A549 (cell line): Measurements from ENCODE around the gene MEIKIN.

Experiments used
- CEBPB ChIP-seq, 2 experiments: fragments of >200 bp in 1 of 2; sonication (Bioruptor Twin) in 1 of 2; formaldehyde crosslinking in 1 of 2; IDR thresholded peaks; 2 replicates each; pipeline ENCODE4 v1.6.1; 2012 to 2016
- KDM1A ChIP-seq: fragments of 200-600 bp; sonication (generic); IDR thresholded peaks from 2 replicates; pipeline ENCODE4 v1.6.1; 2016; ENCODE audit warnings: low read depth, mild to moderate bottlenecking
- KDM5A ChIP-seq: fragments of 200-600 bp; sonication (generic); IDR thresholded peaks from 2 replicates; pipeline ENCODE4 v1.6.1; 2016; ENCODE audit warnings: antibody characterized with exemption, mild to moderate bottlenecking
- MYC ChIP-seq: IDR thresholded peaks from 2 replicates; pipeline ENCODE4 v1.6.1; 2012; ENCODE audit warnings: mild to moderate bottlenecking, inconsistent platforms, low read length, improper control_type of control experiment, borderline replicate concordance
- NFE2L2 ChIP-seq: fragments of 150-350 bp; conservative IDR thresholded peaks from 2 replicates; pipeline ENCODE4 v1.6.1; 2014; ENCODE audit warnings: low read length
- POLR2A ChIP-seq: IDR thresholded peaks from 2 replicates; pipeline ENCODE4 v1.6.1; 2012; ENCODE audit warnings: mild to moderate bottlenecking, low read length
- POLR2AphosphoS2 ChIP-seq: conservative IDR thresholded peaks from 2 replicates; pipeline ENCODE4 v1.6.1; 2012; ENCODE audit warnings: low read length, improper control_type of control experiment, inconsistent platforms
- RCOR1 ChIP-seq: fragments of 150-350 bp; IDR thresholded peaks from 2 replicates; pipeline ENCODE4 v1.6.1; 2014; ENCODE audit warnings: antibody characterized with exemption, low read length, low read depth
- ZNF302 ChIP-seq: fragments of 250-450 bp; sonication (Bioruptor Pico); IDR thresholded peaks from 2 replicates; pipeline ENCODE4 v1.9.0; 2021; ENCODE audit warnings: inconsistent platforms, mild to moderate bottlenecking, moderate library complexity
- TF ChIP-seq, protein P1 (sequence below): fragments of >200 bp; sonication (Bioruptor Twin); formaldehyde crosslinking; IDR thresholded peaks from 3 replicates; pipeline ENCODE4 v1.5.1; 2016
- TF ChIP-seq, protein P2 (sequence below): fragments of 450-650 bp; IDR thresholded peaks from 2 replicates; pipeline ENCODE4 v1.6.1; 2014; ENCODE audit warnings: antibody characterized with exemption
- TF ChIP-seq, protein P3 (sequence below): IDR thresholded peaks from 2 replicates; pipeline ENCODE4 v1.6.1; 2012
- TF ChIP-seq, protein P4 (sequence below): fragments of 200-600 bp; sonication (generic); IDR thresholded peaks from 2 replicates; pipeline ENCODE4 v1.6.1; 2016; ENCODE audit warnings: antibody characterized with exemption, mild to moderate bottlenecking, moderate library complexity

DNA sequence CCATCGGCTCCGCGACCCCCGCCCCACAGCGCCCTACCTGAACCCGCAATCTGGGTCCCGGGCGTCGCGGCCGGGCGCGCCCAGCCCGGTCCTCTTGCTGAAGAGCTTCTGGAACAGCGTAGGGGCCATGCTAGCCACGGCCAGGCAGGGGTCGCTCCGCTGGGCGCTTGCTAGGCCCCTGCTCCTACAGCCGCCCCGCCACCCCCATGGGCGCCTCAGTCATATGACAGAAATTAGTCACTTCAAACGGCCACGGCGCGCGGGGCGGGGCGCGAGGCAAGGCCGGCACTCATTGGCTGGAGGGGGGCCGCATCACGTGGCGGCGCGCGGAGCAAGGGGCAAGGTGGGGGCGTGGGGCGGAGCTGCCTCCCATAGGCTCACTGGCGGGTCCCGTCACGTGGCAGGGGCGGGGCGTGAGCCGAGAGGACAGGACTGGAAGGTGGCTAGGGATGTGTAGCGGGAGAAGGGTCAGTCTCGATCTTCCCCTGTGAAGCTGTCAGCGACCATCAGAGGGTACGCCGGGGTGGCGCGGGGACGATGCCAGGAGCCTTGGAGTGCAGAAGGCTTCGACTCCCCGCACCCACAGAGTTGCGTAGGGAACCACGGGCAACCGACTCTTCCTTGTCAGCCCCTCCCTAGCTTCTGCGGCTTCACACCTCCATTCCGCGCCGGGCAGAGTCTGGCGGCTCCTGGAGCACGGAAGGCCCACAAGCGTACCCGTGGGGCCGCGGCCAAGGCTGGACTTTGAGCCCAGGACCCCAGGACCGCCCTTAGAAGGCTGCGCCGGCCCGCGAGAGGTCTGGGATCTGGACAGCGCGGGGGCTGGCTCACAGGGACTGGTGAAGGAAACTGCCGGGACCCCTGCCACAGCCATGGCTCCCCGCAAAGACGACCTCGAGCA is 148.4 kb downstream of the MEIKIN start, which contains the start of gene FNIP1:
- TF ChIP-seq, protein P1, sequence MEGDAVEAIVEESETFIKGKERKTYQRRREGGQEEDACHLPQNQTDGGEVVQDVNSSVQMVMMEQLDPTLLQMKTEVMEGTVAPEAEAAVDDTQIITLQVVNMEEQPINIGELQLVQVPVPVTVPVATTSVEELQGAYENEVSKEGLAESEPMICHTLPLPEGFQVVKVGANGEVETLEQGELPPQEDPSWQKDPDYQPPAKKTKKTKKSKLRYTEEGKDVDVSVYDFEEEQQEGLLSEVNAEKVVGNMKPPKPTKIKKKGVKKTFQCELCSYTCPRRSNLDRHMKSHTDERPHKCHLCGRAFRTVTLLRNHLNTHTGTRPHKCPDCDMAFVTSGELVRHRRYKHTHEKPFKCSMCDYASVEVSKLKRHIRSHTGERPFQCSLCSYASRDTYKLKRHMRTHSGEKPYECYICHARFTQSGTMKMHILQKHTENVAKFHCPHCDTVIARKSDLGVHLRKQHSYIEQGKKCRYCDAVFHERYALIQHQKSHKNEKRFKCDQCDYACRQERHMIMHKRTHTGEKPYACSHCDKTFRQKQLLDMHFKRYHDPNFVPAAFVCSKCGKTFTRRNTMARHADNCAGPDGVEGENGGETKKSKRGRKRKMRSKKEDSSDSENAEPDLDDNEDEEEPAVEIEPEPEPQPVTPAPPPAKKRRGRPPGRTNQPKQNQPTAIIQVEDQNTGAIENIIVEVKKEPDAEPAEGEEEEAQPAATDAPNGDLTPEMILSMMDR, result no peak
- TF ChIP-seq, protein P2, sequence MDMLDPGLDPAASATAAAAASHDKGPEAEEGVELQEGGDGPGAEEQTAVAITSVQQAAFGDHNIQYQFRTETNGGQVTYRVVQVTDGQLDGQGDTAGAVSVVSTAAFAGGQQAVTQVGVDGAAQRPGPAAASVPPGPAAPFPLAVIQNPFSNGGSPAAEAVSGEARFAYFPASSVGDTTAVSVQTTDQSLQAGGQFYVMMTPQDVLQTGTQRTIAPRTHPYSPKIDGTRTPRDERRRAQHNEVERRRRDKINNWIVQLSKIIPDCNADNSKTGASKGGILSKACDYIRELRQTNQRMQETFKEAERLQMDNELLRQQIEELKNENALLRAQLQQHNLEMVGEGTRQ, result peak; percentile 99
- TF ChIP-seq RCOR1 (no peak), KDM5A (no peak), CEBPB (IDR thresholded peaks at IDR 0.05) (no peak), ZNF302 (CRISPR knock-in tag) (no peak), POLR2A (peak; percentile 79), KDM1A (no peak), MYC (peak; percentile 89; the same call in 1 of the 2 replicates), POLR2AphosphoS2 (no peak), NFE2L2 (no peak)
- TF ChIP-seq, protein P3, sequence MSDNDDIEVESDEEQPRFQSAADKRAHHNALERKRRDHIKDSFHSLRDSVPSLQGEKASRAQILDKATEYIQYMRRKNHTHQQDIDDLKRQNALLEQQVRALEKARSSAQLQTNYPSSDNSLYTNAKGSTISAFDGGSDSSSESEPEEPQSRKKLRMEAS, result peak; percentile 83; the same call in 1 of the 2 replicates
- TF ChIP-seq, protein P4, sequence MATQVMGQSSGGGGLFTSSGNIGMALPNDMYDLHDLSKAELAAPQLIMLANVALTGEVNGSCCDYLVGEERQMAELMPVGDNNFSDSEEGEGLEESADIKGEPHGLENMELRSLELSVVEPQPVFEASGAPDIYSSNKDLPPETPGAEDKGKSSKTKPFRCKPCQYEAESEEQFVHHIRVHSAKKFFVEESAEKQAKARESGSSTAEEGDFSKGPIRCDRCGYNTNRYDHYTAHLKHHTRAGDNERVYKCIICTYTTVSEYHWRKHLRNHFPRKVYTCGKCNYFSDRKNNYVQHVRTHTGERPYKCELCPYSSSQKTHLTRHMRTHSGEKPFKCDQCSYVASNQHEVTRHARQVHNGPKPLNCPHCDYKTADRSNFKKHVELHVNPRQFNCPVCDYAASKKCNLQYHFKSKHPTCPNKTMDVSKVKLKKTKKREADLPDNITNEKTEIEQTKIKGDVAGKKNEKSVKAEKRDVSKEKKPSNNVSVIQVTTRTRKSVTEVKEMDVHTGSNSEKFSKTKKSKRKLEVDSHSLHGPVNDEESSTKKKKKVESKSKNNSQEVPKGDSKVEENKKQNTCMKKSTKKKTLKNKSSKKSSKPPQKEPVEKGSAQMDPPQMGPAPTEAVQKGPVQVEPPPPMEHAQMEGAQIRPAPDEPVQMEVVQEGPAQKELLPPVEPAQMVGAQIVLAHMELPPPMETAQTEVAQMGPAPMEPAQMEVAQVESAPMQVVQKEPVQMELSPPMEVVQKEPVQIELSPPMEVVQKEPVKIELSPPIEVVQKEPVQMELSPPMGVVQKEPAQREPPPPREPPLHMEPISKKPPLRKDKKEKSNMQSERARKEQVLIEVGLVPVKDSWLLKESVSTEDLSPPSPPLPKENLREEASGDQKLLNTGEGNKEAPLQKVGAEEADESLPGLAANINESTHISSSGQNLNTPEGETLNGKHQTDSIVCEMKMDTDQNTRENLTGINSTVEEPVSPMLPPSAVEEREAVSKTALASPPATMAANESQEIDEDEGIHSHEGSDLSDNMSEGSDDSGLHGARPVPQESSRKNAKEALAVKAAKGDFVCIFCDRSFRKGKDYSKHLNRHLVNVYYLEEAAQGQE, result no peak; the same call in 1 of the 2 replicates
